Choroid plexus epithelial cell (primary cell): ENCODE measurements around the gene FHOD3.

ENCODE experiments used
- DNase-seq: peaks from one replicate; pipeline ENCODE4 v3.0.0-alpha.2; 2010; ENCODE audit warnings: low read depth
- H3K4me3 ChIP-seq: 2 replicates; pipeline ENCODE4 v1.5.1; 2011; ENCODE audit warnings: low read depth, mild to moderate bottlenecking, control low read depth, low read length, moderate library complexity
- TF ChIP-seq, protein P1 (sequence below): conservative IDR thresholded peaks from 2 replicates; pipeline ENCODE4 v1.5.1; 2011; ENCODE audit warnings: low read depth, mild to moderate bottlenecking, control low read depth, inconsistent platforms, low read length, moderate library complexity

Gene FHOD3

DNA sequence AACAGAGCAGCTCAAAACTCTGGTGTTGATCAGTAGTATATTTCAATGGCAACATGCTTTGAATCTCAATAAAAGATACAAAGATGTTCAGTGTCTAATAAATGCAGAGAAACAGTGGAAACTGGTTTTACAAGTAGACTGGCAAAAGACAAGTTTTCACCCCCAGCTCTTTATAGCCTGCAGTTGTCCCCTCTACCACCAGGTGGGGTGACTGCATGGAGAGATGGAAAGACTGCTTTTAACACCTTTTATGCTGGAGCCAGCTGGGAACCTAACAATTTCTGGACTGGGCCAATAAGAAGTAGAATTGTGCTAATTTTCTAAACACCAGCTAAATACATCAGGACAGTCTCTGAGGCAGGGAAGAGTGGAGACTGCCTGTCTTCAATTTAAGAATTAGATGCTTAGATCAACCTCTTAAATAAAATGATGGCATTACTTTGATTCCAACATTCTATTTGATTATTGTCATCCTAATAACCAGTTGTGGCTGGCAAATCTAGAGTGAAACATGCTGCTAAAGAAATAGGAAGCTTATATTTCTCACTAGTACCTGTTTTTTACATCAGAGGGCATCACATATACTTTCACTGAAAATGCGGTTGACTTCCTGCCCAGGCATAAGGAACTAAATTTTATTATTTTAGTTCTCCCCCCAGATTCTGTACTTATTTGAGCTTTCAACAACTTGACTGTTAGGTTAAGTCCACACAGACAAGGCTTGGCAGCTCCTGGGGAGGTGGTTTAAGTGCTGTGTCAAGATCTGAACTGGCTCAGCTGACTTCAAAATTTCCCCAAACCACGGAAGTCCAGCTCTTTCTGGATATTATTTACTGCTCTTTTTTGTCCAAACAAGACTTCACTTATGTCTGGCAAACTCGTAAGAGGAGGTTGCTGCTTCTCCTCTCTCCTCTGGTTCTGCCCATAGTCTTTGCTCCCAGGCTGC lies 390.8 kb downstream of the FHOD3 start:
- no peak overlapping the region for H3K4me3 ChIP-seq
- DNase-seq: peak; percentile 85
- TF ChIP-seq, protein P1, sequence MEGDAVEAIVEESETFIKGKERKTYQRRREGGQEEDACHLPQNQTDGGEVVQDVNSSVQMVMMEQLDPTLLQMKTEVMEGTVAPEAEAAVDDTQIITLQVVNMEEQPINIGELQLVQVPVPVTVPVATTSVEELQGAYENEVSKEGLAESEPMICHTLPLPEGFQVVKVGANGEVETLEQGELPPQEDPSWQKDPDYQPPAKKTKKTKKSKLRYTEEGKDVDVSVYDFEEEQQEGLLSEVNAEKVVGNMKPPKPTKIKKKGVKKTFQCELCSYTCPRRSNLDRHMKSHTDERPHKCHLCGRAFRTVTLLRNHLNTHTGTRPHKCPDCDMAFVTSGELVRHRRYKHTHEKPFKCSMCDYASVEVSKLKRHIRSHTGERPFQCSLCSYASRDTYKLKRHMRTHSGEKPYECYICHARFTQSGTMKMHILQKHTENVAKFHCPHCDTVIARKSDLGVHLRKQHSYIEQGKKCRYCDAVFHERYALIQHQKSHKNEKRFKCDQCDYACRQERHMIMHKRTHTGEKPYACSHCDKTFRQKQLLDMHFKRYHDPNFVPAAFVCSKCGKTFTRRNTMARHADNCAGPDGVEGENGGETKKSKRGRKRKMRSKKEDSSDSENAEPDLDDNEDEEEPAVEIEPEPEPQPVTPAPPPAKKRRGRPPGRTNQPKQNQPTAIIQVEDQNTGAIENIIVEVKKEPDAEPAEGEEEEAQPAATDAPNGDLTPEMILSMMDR: peak; percentile 98

GRCh38 chr18:36692371-36692770 lies 394.9 kb downstream of the FHOD3 start:
- no peak for DNase-seq
- H3K4me3 ChIP-seq: no peak overlapping the region
- TF ChIP-seq, protein P1: no peak

DNA sequence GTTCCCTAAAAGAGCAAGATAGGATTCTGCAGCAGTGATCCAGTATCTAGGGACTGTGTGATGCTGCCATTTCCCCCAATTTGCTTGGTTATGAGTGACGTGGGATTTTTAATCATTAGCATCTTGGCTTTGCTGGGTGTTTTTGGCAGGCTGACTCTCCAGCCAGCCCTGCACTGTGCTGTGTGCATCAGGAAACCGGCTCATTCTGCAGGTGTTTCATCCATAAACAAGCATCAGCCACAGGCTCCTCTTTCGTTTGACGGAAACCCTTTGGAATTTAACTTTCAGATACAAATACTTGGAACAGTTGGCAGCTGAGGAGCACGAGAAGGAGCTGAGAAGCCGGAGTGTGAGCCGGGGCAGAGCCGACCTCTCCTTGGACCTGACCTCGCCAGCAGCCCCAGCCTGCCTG lies 395.4 kb downstream of the FHOD3 start:
- TF ChIP-seq, protein P1: no peak
- DNase-seq: no peak
- no peak overlapping the region for H3K4me3 ChIP-seq

- TF ChIP-seq, protein P1: no peak
- peak; percentile 34 for DNase-seq
- no peak overlapping the region for H3K4me3 ChIP-seq
These were observed 396.6 kb downstream of the FHOD3 start for GRCh38 chr18:36693931-36694620.

- TF ChIP-seq, protein P1: no peak
- H3K4me3 ChIP-seq: no peak overlapping the region
- no peak for DNase-seq
These were observed 398.3 kb downstream of the FHOD3 start for GRCh38 chr18:36695806-36696205.

DNA sequence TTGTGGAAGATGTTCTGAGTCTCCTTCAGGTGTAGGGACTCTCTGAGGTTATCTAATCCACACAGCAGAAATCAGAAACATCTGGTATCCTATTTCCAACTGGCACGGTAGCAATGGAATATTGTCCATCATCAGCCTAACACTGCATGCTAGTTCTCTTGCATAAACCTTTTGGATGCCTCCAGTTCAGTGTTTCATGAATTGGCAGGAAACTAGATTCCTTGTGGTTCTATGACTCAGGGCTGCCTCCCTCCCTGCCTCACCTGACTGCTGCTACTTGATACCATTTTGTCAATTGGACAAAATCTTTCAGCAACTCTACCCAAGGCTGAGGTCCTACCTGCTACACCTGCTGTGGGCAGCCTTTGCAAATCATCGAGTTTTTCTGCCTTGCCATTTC lies 400.4 kb downstream of the FHOD3 start:
- TF ChIP-seq, protein P1: no peak
- no peak overlapping the region for H3K4me3 ChIP-seq
- DNase-seq: peak; percentile 70
